HFFc6 (cell line): ENCODE results near the gene TEDC2. TPM values are rescaled to one million over a fixed set of nuclear protein-coding genes. Genes with fewer than 3 reads are reported as not detected.
A peak's percentile ranks its signal among the peaks of the same experiment; 100 is the strongest.

Experiments
- DNase-seq: peaks from one replicate; pipeline ENCODE4 v3.0.0-alpha.2; 2018
- H3K27ac Mint-ChIP-seq: 2 replicates; pipeline ENCODE4 v1.8.0; 2020; ENCODE audit warnings: mild to moderate bottlenecking, mixed read lengths
- H3K27me3 Mint-ChIP-seq: 2 replicates; pipeline ENCODE4 v1.8.0; 2021; ENCODE audit warnings: mild to moderate bottlenecking, moderate library complexity, mixed read lengths; ENCODE audit not compliant: insufficient read depth
- H3K36me3 Mint-ChIP-seq: 2 replicates; pipeline ENCODE4 v1.8.0; 2021; ENCODE audit warnings: low read depth, mixed read lengths
- H3K4me1 Mint-ChIP-seq: 2 replicates; pipeline ENCODE4 v1.8.0; 2020; ENCODE audit warnings: low read depth, mixed read lengths
- H3K4me3 Mint-ChIP-seq: 2 replicates; pipeline ENCODE4 v1.8.0; 2020; ENCODE audit warnings: mild to moderate bottlenecking, moderate library complexity, mixed read lengths
- H3K9me3 Mint-ChIP-seq: 2 replicates; pipeline ENCODE4 v1.8.0; 2020; ENCODE audit warnings: mild to moderate bottlenecking, mixed read lengths
- CTCF ChIP-seq: fragments of 200-600 bp; sonication (generic); IDR thresholded peaks from 2 replicates; pipeline ENCODE4 v1.5.0; 2021; ENCODE audit warnings: antibody characterized with exemption, mild to moderate bottlenecking
- total RNA-seq, 6 experiments: library from RNA; stranded (reverse); fragmentation: NEBNext Ultra II Directional; extraction: Animal tissue kit (Norgen Biotek cat#: 25700); gene quantifications; 2 replicates in 1 of 6; 3 replicates in 5 of 6; pipeline ENCODE4 v1.2.3, GENCODE V29; 2021

The TEDC2 gene
- total RNA-seq, 6 experiments from 2014 or later = 3.6 to 8.3 (median 8.0) TPM

- TF ChIP-seq CTCF = no peak
- Mint-ChIP-seq H3K4me1 (peaks cover 9% of the 10 kb centered on the region), H3K4me3 (no peak overlapping the region), H3K27me3 (peaks cover 4% of the 10 kb centered on the region; the same call in 1 of the 2 replicates), H3K27ac (no peak overlapping the region), H3K36me3 (peaks cover 18% of the 10 kb centered on the region), H3K9me3 (no peaks in the 10 kb centered on the region)
- DNase-seq = no peak
These were observed 16.4 kb upstream of the TEDC2 start for GRCh38 chr16:2443555-2443954.

- H3K36me3 Mint-ChIP-seq = peaks cover 17% of the 10 kb centered on the region; the same call in 1 of the 2 replicates
- H3K4me1 Mint-ChIP-seq = peaks cover 9% of the 10 kb centered on the region
- TF ChIP-seq CTCF = no peak
- peak overlapping the region; percentile 55 for H3K27ac Mint-ChIP-seq
- H3K4me3 Mint-ChIP-seq = no peak overlapping the region
- peak; percentile 54 for DNase-seq
- H3K27me3 Mint-ChIP-seq = peaks cover 4% of the 10 kb centered on the region; the same call in 1 of the 2 replicates
- H3K9me3 Mint-ChIP-seq = no peaks in the 10 kb centered on the region
These were observed 11.9 kb upstream of the TEDC2 start for GRCh38 chr16:2447920-2448583.

- no peak overlapping the region for H3K27ac Mint-ChIP-seq
- H3K36me3 Mint-ChIP-seq = peaks cover 18% of the 10 kb centered on the region; the same call in 1 of the 2 replicates
- no peaks in the 10 kb centered on the region for H3K9me3 Mint-ChIP-seq
- no peak for TF ChIP-seq CTCF
- peaks cover 9% of the 10 kb centered on the region for H3K4me1 Mint-ChIP-seq
- H3K27me3 Mint-ChIP-seq = peaks cover 2% of the 10 kb centered on the region; the same call in 1 of the 2 replicates
- H3K4me3 Mint-ChIP-seq = no peak overlapping the region
- DNase-seq = no peak
These were observed 10.8 kb upstream of the TEDC2 start for GRCh38 chr16:2449118-2449517.

GRCh38 chr16:2450535-2450934, 9.4 kb upstream of the TEDC2 start:
- DNase-seq = no peak
- H3K4me1 Mint-ChIP-seq = peaks cover 9% of the 10 kb centered on the region
- no peaks in the 10 kb centered on the region for H3K9me3 Mint-ChIP-seq
- no peak for TF ChIP-seq CTCF
- H3K27ac Mint-ChIP-seq = no peak overlapping the region
- peaks cover 2% of the 10 kb centered on the region; the same call in 1 of the 2 replicates for H3K27me3 Mint-ChIP-seq
- no peak overlapping the region for H3K4me3 Mint-ChIP-seq
- H3K36me3 Mint-ChIP-seq = peaks cover 13% of the 10 kb centered on the region; the same call in 1 of the 2 replicates

GRCh38 chr16:2450975-2451381, 8.9 kb upstream of the TEDC2 start:
- no peak overlapping the region for H3K4me3 Mint-ChIP-seq
- H3K36me3 Mint-ChIP-seq = peaks cover 13% of the 10 kb centered on the region; the same call in 1 of the 2 replicates
- H3K9me3 Mint-ChIP-seq = no peaks in the 10 kb centered on the region
- H3K4me1 Mint-ChIP-seq = peaks cover 9% of the 10 kb centered on the region
- no peak overlapping the region for H3K27ac Mint-ChIP-seq
- TF ChIP-seq CTCF = no peak
- no peak for DNase-seq
- H3K27me3 Mint-ChIP-seq = peaks cover 2% of the 10 kb centered on the region; the same call in 1 of the 2 replicates
